ENCODE measurements around the gene SCAF8.
"Not testable (repeated sequence)": the region's sequence is repeated elsewhere in the genome, so short reads cannot be mapped to it uniquely, and the experiment has no call there.

Gene SCAF8

GRCh38 chr6:154733626-154734382 lies 588 bp downstream of the SCAF8 start:
- DNase-seq = peak; percentile 97

GRCh38 chr6:154736618-154737259 lies 3.5 kb downstream of the SCAF8 start:
- DNase-seq = no peak

GRCh38 chr6:154737424-154737823 lies 4.2 kb downstream of the SCAF8 start:
- DNase-seq = no peak

GRCh38 chr6:154738551-154738961 lies 5.3 kb downstream of the SCAF8 start:
- DNase-seq = peak; percentile 28

GRCh38 chr6:154740658-154741057 lies 7.4 kb downstream of the SCAF8 start:
- DNase-seq = no peak

- no peak for DNase-seq
Observed at GRCh38 chr6:154742891-154743290, 9.7 kb downstream of the SCAF8 start.

GRCh38 chr6:154744029-154744745 lies 11.0 kb downstream of the SCAF8 start:
- DNase-seq = not testable (repeated sequence)

GRCh38 chr6:154745243-154745642 lies 12.0 kb downstream of the SCAF8 start:
- no peak for DNase-seq

GRCh38 chr6:154749341-154749740 lies 16.1 kb downstream of the SCAF8 start:
- no peak for DNase-seq

- no peak for DNase-seq
Observed at GRCh38 chr6:154751011-154751800, 18.0 kb downstream of the SCAF8 start.

GRCh38 chr6:154752022-154752421 lies 18.8 kb downstream of the SCAF8 start:
- peak; percentile 44 for DNase-seq

GRCh38 chr6:154754152-154754551 lies 20.9 kb downstream of the SCAF8 start:
- no peak for DNase-seq

- no peak for DNase-seq
Observed at GRCh38 chr6:154757352-154758050, 24.3 kb downstream of the SCAF8 start.

GRCh38 chr6:154758125-154758524 lies 24.9 kb downstream of the SCAF8 start:
- no peak for DNase-seq

GRCh38 chr6:154763650-154764049 lies 30.4 kb downstream of the SCAF8 start:
- no peak for DNase-seq

- no peak for DNase-seq
Observed at GRCh38 chr6:154765273-154765672, 32.1 kb downstream of the SCAF8 start.

- DNase-seq = peak; percentile 25
Observed at GRCh38 chr6:154766288-154766687, 33.1 kb downstream of the SCAF8 start.

GRCh38 chr6:154767003-154767723 lies 33.9 kb downstream of the SCAF8 start:
- DNase-seq = no peak

GRCh38 chr6:154768280-154768679 lies 35.1 kb downstream of the SCAF8 start:
- DNase-seq = no peak

- no peak for DNase-seq
Observed at GRCh38 chr6:154773610-154774089, 40.4 kb downstream of the SCAF8 start.

- DNase-seq = not testable (repeated sequence)
Observed at GRCh38 chr6:154779157-154779556, 45.9 kb downstream of the SCAF8 start.

- no peak for DNase-seq
Observed at GRCh38 chr6:154782193-154782592, 49.0 kb downstream of the SCAF8 start.
